Astrocyte of the spinal cord (primary cell): ENCODE measurements around the gene ITGB5.

Experiments
- DNase-seq: peaks from one replicate; pipeline ENCODE4 v3.0.0; 2011; ENCODE audit warnings: low read depth, low spot score
- H3K4me3 ChIP-seq: 2 replicates; pipeline ENCODE4 v1.5.1; 2011; ENCODE audit warnings: low read depth, mild to moderate bottlenecking, low read length, moderate library complexity
- in situ Hi-C: cut with HindIII; loops from 2 replicates; pipeline ENCODE4 v1.10.0; 2017; ENCODE audit warnings: low sequenced_read_pairs
- TF ChIP-seq, protein P1 (sequence below): IDR thresholded peaks from 2 replicates; pipeline ENCODE4 v1.5.1; 2012; ENCODE audit warnings: low read depth, mild to moderate bottlenecking, low read length, inconsistent platforms

ITGB5 gene

DNA sequence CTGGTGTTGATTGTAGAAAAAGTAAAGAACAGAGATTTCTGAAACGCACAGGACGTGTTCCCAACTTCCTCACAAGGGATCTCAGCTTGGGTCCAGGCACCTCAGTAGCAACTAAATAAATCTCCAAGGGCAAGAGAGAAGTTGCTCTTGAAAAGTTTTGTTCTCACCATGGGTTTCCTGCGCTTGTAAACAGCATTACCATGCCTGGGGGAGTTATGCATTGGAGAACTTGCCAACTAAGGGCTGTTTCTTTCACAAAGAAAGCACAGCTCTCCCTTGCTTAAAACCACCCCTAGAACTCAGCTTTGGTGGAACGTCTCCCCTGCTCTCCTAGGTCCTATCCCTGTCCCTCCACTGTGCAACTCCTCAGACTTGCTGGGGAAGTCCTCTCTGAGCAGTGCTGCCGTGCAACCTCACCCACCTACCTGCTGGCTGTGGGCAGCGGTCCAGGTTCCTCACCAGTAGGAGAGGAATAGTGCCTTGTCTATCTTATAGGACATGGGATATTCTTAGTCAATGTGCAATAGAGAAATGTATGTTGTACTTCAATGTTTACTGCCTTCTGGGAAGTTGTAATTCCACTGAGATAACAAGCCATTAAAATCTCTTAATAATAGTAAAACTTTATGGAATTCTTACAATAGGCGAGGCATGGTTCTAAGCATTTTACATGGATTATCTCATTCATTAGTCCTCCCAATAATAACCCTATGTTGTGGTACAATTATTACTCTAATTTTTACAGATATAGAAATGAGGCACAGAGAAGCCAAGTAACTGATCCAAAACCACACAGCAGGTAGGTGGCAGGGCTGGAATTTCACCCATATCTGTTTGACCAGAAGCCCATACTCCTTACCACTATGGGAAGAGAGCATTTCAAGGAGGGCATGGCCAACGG is 105.4 kb downstream of the ITGB5 start:
- no peak for DNase-seq
- TF ChIP-seq, protein P1, sequence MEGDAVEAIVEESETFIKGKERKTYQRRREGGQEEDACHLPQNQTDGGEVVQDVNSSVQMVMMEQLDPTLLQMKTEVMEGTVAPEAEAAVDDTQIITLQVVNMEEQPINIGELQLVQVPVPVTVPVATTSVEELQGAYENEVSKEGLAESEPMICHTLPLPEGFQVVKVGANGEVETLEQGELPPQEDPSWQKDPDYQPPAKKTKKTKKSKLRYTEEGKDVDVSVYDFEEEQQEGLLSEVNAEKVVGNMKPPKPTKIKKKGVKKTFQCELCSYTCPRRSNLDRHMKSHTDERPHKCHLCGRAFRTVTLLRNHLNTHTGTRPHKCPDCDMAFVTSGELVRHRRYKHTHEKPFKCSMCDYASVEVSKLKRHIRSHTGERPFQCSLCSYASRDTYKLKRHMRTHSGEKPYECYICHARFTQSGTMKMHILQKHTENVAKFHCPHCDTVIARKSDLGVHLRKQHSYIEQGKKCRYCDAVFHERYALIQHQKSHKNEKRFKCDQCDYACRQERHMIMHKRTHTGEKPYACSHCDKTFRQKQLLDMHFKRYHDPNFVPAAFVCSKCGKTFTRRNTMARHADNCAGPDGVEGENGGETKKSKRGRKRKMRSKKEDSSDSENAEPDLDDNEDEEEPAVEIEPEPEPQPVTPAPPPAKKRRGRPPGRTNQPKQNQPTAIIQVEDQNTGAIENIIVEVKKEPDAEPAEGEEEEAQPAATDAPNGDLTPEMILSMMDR: no peak
- no peak overlapping the region for H3K4me3 ChIP-seq
- in situ Hi-C loops: no loop called here

DNA sequence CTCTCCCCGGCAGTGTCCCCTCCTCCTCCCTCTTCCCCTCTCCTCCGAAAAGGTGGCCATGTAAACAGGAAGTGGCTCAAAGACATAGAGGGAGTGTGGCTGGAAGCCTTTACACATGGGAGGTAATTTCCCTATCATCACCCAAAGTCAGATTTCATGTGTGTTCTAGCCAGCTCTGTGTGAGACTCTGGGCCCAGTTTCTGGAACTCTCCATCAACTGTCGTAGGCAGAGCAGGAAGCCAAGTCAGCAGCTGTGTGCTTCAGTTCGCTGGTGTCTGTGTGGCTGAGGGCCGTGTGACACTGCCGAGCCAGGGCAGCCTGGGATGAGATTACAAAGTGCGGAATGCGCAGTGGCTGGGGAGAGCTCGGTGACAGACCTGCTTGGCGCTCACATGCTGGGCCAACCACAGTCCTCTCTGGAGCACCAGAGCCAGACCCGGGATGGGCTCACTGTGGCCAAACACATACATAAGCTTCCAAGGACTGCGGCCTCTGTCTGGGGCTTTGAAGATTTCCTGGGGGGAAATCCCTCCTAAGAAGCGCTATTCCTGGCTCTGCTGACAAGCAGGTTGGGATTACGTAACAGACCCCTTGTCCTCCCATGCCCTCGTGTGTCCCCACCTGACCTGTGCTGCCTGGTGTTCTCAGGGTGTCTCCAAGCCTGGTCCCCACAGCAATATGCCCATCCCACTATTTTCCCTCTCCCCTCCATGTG is 106.2 kb downstream of the ITGB5 start:
- in situ Hi-C loops: no loop called here
- peak; percentile 61 for DNase-seq
- TF ChIP-seq, protein P1: no peak
- H3K4me3 ChIP-seq: no peak overlapping the region

DNA sequence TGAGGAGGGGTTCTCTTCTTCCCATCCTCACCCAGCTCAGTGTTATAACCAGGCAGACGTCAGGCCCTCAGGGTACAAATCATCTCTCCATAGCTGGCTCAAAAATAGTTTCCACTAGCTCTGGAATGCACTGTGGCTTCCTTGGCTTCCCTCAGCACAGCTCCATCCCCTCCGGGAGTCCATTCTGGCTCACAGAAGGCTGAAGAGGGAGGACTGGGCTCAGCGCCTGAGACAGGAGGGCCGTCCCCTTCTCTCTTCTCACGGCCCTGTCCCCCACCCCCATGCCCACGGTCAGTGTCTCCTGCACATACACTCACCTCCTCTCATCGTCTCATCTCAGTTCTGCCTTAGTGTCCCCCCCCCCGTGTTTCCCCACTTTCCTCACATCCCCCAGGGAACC is 106.8 kb downstream of the ITGB5 start:
- TF ChIP-seq, protein P1: no peak
- in situ Hi-C loops: no loop called here
- no peak overlapping the region for H3K4me3 ChIP-seq
- peak; percentile 85 for DNase-seq

DNA sequence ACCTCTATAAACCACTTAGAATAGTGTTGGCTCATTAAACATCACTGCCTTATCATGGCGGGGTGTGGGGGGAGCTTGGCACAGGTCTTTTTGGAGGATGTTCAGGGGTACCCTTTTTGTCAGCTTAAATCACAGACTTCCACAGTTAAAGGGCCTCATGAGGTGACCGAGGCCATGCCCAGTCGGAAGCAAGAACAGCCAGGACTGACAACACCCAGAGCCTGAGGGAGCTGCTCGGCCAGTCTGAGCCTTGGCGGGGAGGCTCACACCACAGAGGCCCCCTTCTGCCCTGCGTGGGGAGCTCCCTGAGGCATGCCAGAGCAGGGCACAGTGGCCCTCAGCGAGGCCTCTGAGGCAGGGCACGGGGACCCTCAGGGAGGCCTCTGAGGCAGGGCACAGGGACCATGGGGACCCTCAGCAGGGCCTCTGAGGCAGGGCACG is 107.4 kb downstream of the ITGB5 start:
- in situ Hi-C loops: no loop called here
- DNase-seq: no peak
- TF ChIP-seq, protein P1: no peak
- H3K4me3 ChIP-seq: no peak overlapping the region

DNA sequence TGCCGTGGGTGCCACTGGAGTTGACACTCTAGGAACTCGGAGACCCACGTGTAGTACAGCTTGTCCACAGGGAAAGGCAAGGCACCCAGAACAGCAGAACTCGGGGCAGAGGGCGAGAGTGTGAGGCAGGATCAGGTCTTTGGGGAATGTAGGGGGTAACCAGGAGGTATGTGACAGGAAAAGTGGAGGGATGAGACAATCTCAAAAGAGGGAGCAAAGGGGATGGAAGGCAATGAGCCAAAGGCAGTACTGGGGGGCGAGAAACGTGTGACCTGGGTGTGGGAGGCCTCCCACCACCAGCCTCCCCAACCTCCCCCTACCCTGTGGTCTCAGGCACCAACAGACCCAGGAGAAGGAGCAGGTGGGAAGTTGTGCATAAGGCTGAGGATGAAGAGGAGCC is 108.0 kb downstream of the ITGB5 start:
- TF ChIP-seq, protein P1: no peak
- no peak for DNase-seq
- in situ Hi-C loops: no loop called here
- H3K4me3 ChIP-seq: no peak overlapping the region

DNA sequence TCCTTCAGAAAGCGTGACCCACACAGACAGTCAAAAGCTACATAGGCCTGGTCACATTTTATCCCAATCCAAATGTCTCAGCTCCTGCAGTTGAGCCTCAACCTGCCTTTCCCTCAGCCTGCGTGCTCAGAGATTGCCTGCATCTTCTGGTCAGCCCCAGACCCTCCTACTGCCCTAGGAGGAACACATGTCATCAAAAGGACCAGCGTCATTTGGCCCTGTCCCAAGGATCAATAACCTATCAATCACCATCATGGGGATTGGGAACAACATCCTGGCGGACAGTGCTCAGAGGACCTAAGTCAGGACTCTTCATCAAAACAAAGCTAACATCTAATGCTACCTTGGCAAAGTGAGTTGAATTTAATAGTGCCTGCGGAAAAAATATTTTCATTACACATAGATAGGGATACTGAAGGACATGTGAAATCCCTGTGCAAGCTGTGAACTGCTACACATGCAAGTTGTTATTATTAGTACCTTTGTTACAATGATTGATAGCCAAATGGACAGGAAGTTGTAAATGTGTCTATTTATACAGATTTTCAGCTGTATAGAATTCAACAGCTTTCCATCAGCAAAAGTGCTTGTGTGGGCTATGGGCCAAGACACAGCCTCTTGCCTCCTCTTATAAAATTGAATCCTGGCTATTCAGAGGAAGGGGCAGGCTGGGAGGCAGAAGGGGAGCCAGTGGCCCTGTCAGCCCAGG is 109.2 kb downstream of the ITGB5 start:
- no peak overlapping the region for H3K4me3 ChIP-seq
- TF ChIP-seq, protein P1: no peak
- no peak for DNase-seq
- in situ Hi-C loops: no loop called here
